Endothelial cell of umbilical vein (primary cell): ENCODE measurements around the gene WDR74. TPM values are rescaled to one million over a fixed set of nuclear protein-coding genes. Genes with fewer than 3 reads are reported as not detected.

Experiments used
- BruUV-seq: library from RNA; stranded (reverse); fragments of 400-500 nt; replicated peaks from 2 replicates; lab custom pipeline; 2021; lab: Mats Ljungman, UMichigan
- CTCF ChIA-PET: fragments of 300-600, 350-600 bp; sonication (Branson Sonifier 250); formaldehyde crosslinking; loops from one replicate; lab custom pipeline; 2021; ENCODE audit warnings: antibody characterized with exemption, inconsistent platforms; lab: Charles Lee
- POLR2A ChIA-PET: fragments of 300-600, 350-600 bp; sonication (Branson Sonifier 250); formaldehyde crosslinking; loops from one replicate; lab custom pipeline; 2021; ENCODE audit warnings: antibody characterized with exemption, inconsistent platforms; lab: Charles Lee
- DNase-seq: peaks from one replicate; pipeline ENCODE4 v3.0.0-alpha.2; 2011; ENCODE audit warnings: low read depth, low spot score
- FAIRE-seq: peaks from 2 replicates; lab custom pipeline; 2011; peaks lifted over from hg19 to GRCh38; lab: Jason Lieb, UNC
- H2AFZ ChIP-seq: 2 replicates; pipeline ENCODE4 v1.6.0; 2012; ENCODE audit warnings: low read depth, low read length, control low read depth, inconsistent platforms
- H3K27ac ChIP-seq: 2 replicates; pipeline ENCODE4 v1.5.1; 2011; ENCODE audit warnings: low read depth, mild to moderate bottlenecking, control low read depth, low read length, moderate library complexity; ENCODE audit not compliant: insufficient read depth
- H3K27me3 ChIP-seq, 2 experiments: 2 replicates each; pipeline versions ENCODE4 v1.6.0 to v1.6.1; 2011; ENCODE audit warnings: low read length in 2 of 2, mixed read lengths in 1 of 2; ENCODE audit not compliant: control insufficient read depth in 2 of 2, insufficient read depth in 2 of 2
- H3K36me3 ChIP-seq, 2 experiments: 2 replicates in 1 of 2; 3 replicates in 1 of 2; pipeline ENCODE4 v1.5.1; 2011; ENCODE audit warnings: low read length in 2 of 2, mild to moderate bottlenecking in 1 of 2, moderate library complexity in 1 of 2; ENCODE audit not compliant: control insufficient read depth in 2 of 2, insufficient read depth in 2 of 2; ENCODE audit errors: extremely low read depth in 1 of 2
- H3K4me1 ChIP-seq: 3 replicates; pipeline ENCODE4 v1.5.1; 2011; ENCODE audit warnings: mild to moderate bottlenecking, low read length; ENCODE audit not compliant: control insufficient read depth, insufficient read depth; ENCODE audit errors: extremely low read depth
- H3K4me2 ChIP-seq: 2 replicates; pipeline ENCODE4 v1.6.1; 2011; ENCODE audit warnings: low read length, control low read depth, mixed read lengths; ENCODE audit not compliant: insufficient read depth
- H3K4me3 ChIP-seq, 3 experiments: fragments of 200-600 bp in 1 of 3; sonication (generic), shearing (Covaris generic) in 1 of 3; replicated peaks in 1 of 3; 2 replicates each; pipeline ENCODE4 v1.5.1; 2011 to 2016; ENCODE audit warnings: control low read depth in 3 of 3, low read length in 3 of 3, mild to moderate bottlenecking in 2 of 3, inconsistent platforms in 1 of 3, low read depth in 1 of 3, moderate library complexity in 1 of 3; ENCODE audit not compliant: insufficient read depth in 1 of 3
- H3K79me2 ChIP-seq: 2 replicates; pipeline ENCODE4 v1.6.0; 2012; ENCODE audit warnings: low read length, inconsistent platforms; ENCODE audit not compliant: control insufficient read depth, insufficient read depth
- H3K9ac ChIP-seq: replicated peaks from 2 replicates; pipeline ENCODE3; 2011; ENCODE audit warnings: low read length, control low read depth; ENCODE audit not compliant: insufficient read depth; ENCODE audit errors: extremely low read depth
- H3K9me1 ChIP-seq: replicated peaks from 3 replicates; pipeline ENCODE4 v1.6.0; 2011; ENCODE audit warnings: mild to moderate bottlenecking, low read length; ENCODE audit not compliant: control insufficient read depth, insufficient read depth; ENCODE audit errors: extremely low read depth
- H3K9me3 ChIP-seq: replicated peaks from 2 replicates; pipeline ENCODE4 v1.5.1; 2012; ENCODE audit warnings: low read length, inconsistent platforms; ENCODE audit not compliant: control insufficient read depth, insufficient read depth
- H4K20me1 ChIP-seq: replicated peaks from 2 replicates; pipeline ENCODE3; 2011; ENCODE audit warnings: mild to moderate bottlenecking, low read length; ENCODE audit not compliant: control insufficient read depth, insufficient read depth; ENCODE audit errors: extremely low read depth
- CTCF ChIP-seq, 2 donors: IDR thresholded peaks; 1 replicate in 1 of 2; 2 replicates in 1 of 2; pipeline ENCODE4 v1.5.1; 2011; ENCODE audit warnings: low read length in 2 of 2, mild to moderate bottlenecking in 2 of 2, moderate library complexity in 2 of 2, control low read depth in 1 of 2, inconsistent platforms in 1 of 2, low read depth in 1 of 2; ENCODE audit not compliant: insufficient read depth in 1 of 2; ENCODE audit errors: extremely low read depth in 1 of 2
- EZH2 ChIP-seq: IDR thresholded peaks from 2 replicates; pipeline ENCODE4 v1.6.1; 2012; ENCODE audit warnings: borderline replicate concordance, low read depth, mild to moderate bottlenecking, moderate library complexity, low read length, inconsistent platforms; ENCODE audit not compliant: severe bottlenecking
- FOS ChIP-seq: IDR thresholded peaks from 2 replicates; pipeline ENCODE4 v1.6.1; 2011; ENCODE audit warnings: mild to moderate bottlenecking, low read length, moderate library complexity, borderline replicate concordance; ENCODE audit not compliant: insufficient read depth
- GATA2 ChIP-seq: IDR thresholded peaks from 2 replicates; pipeline ENCODE4 v1.7.0; 2011; ENCODE audit warnings: low read depth, mild to moderate bottlenecking, moderate library complexity, mixed read lengths, low read length; ENCODE audit not compliant: insufficient read length, insufficient read depth
- MYC ChIP-seq: IDR thresholded peaks from one replicate; pipeline ENCODE4 v1.6.1; 2011; ENCODE audit warnings: mild to moderate bottlenecking, low read depth, low read length
- POLR2A ChIP-seq: IDR thresholded peaks from 2 replicates; pipeline ENCODE4 v1.6.1; 2012; ENCODE audit warnings: low read depth, mild to moderate bottlenecking, control low read depth, low read length
- POLR2AphosphoS5 ChIP-seq: IDR thresholded peaks from 2 replicates; pipeline ENCODE4 v1.6.1; 2012; ENCODE audit warnings: low read depth, mild to moderate bottlenecking, control low read depth, low read length, moderate library complexity; ENCODE audit not compliant: insufficient read depth
- dilution Hi-C: fragments of 300-500 bp; cut with MboI; formaldehyde crosslinking; loops from one replicate; pipeline ENCODE4 v1.15.0; 2019; ENCODE audit warnings: low sequenced_read_pairs; ENCODE audit not compliant: extremely low pct_ligation_motif_present
- intact Hi-C: fragments of 100-400 bp; cut with micrococcal nuclease; formaldehyde crosslinking; loops from one replicate; pipeline ENCODE4 v1.10.0; 2022
- polyA plus RNA-seq, 4 experiments: library from polyadenylated mRNA; depleted of rRNA in 3 of 4; stranded (reverse) in 3 of 4; unstranded in 1 of 4; fragments of >200 nt; gene quantifications; 2 replicates each; pipeline versions ENCODE4 v1.2.1 to v1.2.3, GENCODE V29; 2011 to 2012; ENCODE audit warnings: missing spikeins in 1 of 4
- total RNA-seq: library from RNA; stranded (reverse); gene quantifications from 2 replicates; pipeline ENCODE4 v1.2.3, GENCODE V29; 2021
- TF ChIP-seq, protein P1 (sequence below): IDR thresholded peaks from 2 replicates; pipeline ENCODE4 v1.6.1; 2011; ENCODE audit not compliant: insufficient read depth, insufficient read length

The WDR74 gene
- total and polyA plus RNA-seq, 2 donors (not counting 3 experiments of a cell fraction or from before 2014, with no cell fraction given), result 44.7 to 51.7 TPM

GRCh38 chr11:62857541-62857982, 18.2 kb upstream of the WDR74 start:
- ChIA-PET POLR2A (interaction anchor here (0.5 to 9.3 kb wide), 5 partner anchors 17 to 164 kb away, joined by 3 to 186 read pairs (median 8); partner anchors contain the start of genes STX5, TEX54 and WDR74), CTCF (interaction anchor here (1.3 to 3.3 kb wide), 2 partner anchors 24 to 71 kb away, joined by 12 to 20 read pairs; partner anchors contain the start of gene SLC3A2)
- H3K4me2 ChIP-seq, result peak overlapping the region; percentile 71
- H3K9ac ChIP-seq, result peak overlapping the region; percentile 25
- no peaks in the 10 kb centered on the region for H3K9me3 ChIP-seq
- no TSS peak for BruUV-seq
- no peak overlapping the region for H2AFZ ChIP-seq
- dilution Hi-C loops (no loop called here), intact Hi-C loops (no loop called here)
- TF ChIP-seq POLR2AphosphoS5, result no peak
- TF ChIP-seq POLR2A, result no peak
- TF ChIP-seq EZH2, result no peak
- no peak for TF ChIP-seq GATA2
- no peak for TF ChIP-seq MYC
- TF ChIP-seq FOS, result no peak
- TF ChIP-seq, protein P1, sequence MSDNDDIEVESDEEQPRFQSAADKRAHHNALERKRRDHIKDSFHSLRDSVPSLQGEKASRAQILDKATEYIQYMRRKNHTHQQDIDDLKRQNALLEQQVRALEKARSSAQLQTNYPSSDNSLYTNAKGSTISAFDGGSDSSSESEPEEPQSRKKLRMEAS, result no peak
- no peak for TF ChIP-seq CTCF (IDR thresholded peaks at IDR 0.05; ENCODE audit: extremely low read depth in 1 of 2, insufficient read depth in 1 of 2, low read depth in 1 of 2, low read length in 2 of 2)
- peaks cover 56% of the 10 kb centered on the region for H3K79me2 ChIP-seq
- H4K20me1 ChIP-seq, result peaks cover 10% of the 10 kb centered on the region
- H3K36me3 ChIP-seq, result peaks cover 6 to 21% of the 10 kb centered on the region in 2 experiments
- H3K27ac ChIP-seq, result no peak overlapping the region
- no peak for DNase-seq
- peak overlapping the region in 1 of 3 experiments; percentile 6 for H3K4me3 ChIP-seq
- H3K27me3 ChIP-seq, result no peaks in the 10 kb centered on the region
- no peaks in the 10 kb centered on the region for H3K9me1 ChIP-seq
- peaks cover 24% of the 10 kb centered on the region for H3K4me1 ChIP-seq
- FAIRE-seq, result no peak
